A549 (cell line): Measurements from ENCODE around the gene MED13L. TPM values are rescaled to one million over a fixed set of nuclear protein-coding genes. Genes with fewer than 3 reads are reported as not detected.

Experiments
- ATAC-seq, 2 experiments: fragments of 200-7000 bp in 1 of 2; fragments of >200 bp in 1 of 2; cut with Nextera tagmentation in 1 of 2; cut with Tn5 transposase in 1 of 2; 3 replicates each; pipeline versions ENCODE4 v1.8.0 to v1.9.1; 2018 to 2020; ENCODE audit warnings: mild to moderate bottlenecking in 1 of 2, moderate library complexity in 1 of 2
- CTCF ChIA-PET: fragments of 300-600 bp; sonication (Branson Sonifier 250); formaldehyde crosslinking; extraction: SDS; loops from one replicate; lab custom pipeline; 2021; ENCODE audit warnings: antibody characterized with exemption, inconsistent platforms; lab: Yijun Ruan, JAX
- POLR2A ChIA-PET: fragments of 350-600 bp; formaldehyde crosslinking; extraction: SDS; loops from one replicate; lab custom pipeline; 2021; ENCODE audit warnings: antibody characterized with exemption, inconsistent platforms; lab: Yijun Ruan, JAX
- DNase-seq, 2 experiments: peaks; one replicate each; pipeline versions ENCODE4 v3.0.0 to v3.0.0-alpha.2; 2011 to 2016; ENCODE audit warnings: low read depth in 1 of 2, low spot score in 1 of 2
- FAIRE-seq: peaks from 2 replicates; lab custom pipeline; 2011; peaks lifted over from hg19 to GRCh38; lab: Jason Lieb, UNC
- H3K27ac ChIP-seq, 2 experiments: fragments of >200 bp; sonication (Bioruptor Twin); formaldehyde crosslinking; 3 replicates each; pipeline ENCODE4 v1.5.1; 2016 to 2017
- H3K4me1 ChIP-seq: fragments of >200 bp; sonication (Bioruptor Twin); formaldehyde crosslinking; 3 replicates; pipeline ENCODE4 v1.6.1; 2016
- H3K4me2 ChIP-seq: fragments of >200 bp; sonication (Bioruptor Twin); formaldehyde crosslinking; 3 replicates; pipeline ENCODE4 v1.6.1; 2016
- H3K4me3 ChIP-seq: fragments of >200 bp; sonication (Bioruptor Twin); formaldehyde crosslinking; 3 replicates; pipeline ENCODE4 v1.5.1; 2016
- H3K9me3 ChIP-seq: fragments of >200 bp; sonication (Bioruptor Twin); formaldehyde crosslinking; 3 replicates; pipeline ENCODE4 v1.6.1; 2016
- BHLHE40 ChIP-seq: IDR thresholded peaks from 2 replicates; pipeline ENCODE4 v1.6.1; 2012; ENCODE audit warnings: low read depth, low read length, inconsistent platforms
- CHD2 ChIP-seq: fragments of 150-350 bp; IDR thresholded peaks from 2 replicates; pipeline ENCODE4 v1.6.1; 2014; ENCODE audit warnings: low read length; ENCODE audit not compliant: partially characterized antibody
- EHF ChIP-seq: fragments of 250-450 bp; sonication (Bioruptor Pico); IDR thresholded peaks from 2 replicates; pipeline ENCODE4 v1.5.0; 2020; ENCODE audit warnings: mild to moderate bottlenecking
- EHMT2 ChIP-seq: fragments of 200-600 bp; sonication (generic); IDR thresholded peaks from 2 replicates; pipeline ENCODE4 v1.6.1; 2016; ENCODE audit warnings: antibody characterized with exemption, low read depth, mild to moderate bottlenecking, moderate library complexity
- ESRRA ChIP-seq: fragments of 150-350 bp; IDR thresholded peaks from 2 replicates; pipeline ENCODE4 v1.6.1; 2014; ENCODE audit warnings: mild to moderate bottlenecking, low read length, borderline replicate concordance
- FOSL2 ChIP-seq, 2 experiments: fragments of 450-650 bp in 1 of 2; fragments of >200 bp in 1 of 2; sonication (Bioruptor Twin) in 1 of 2; formaldehyde crosslinking; IDR thresholded peaks; 2 replicates each; pipeline versions ENCODE4 v1.5.0 to v1.6.1; 2016 to 2020; ENCODE audit warnings: mild to moderate bottlenecking in 1 of 2, moderate library complexity in 1 of 2
- HDAC2 ChIP-seq: fragments of 200-600 bp; sonication (generic); IDR thresholded peaks from 2 replicates; pipeline ENCODE4 v1.6.1; 2016
- HOXA7 ChIP-seq: fragments of 250-450 bp; sonication (Bioruptor Pico); IDR thresholded peaks from 2 replicates; pipeline ENCODE4 v1.5.0; 2020; ENCODE audit warnings: mild to moderate bottlenecking, moderate library complexity
- HOXB13 ChIP-seq: fragments of 250-450 bp; sonication (Bioruptor Pico); IDR thresholded peaks from 2 replicates; pipeline ENCODE4 v1.5.0; 2020; ENCODE audit warnings: low read depth, mild to moderate bottlenecking, moderate library complexity
- KDM1A ChIP-seq: fragments of 200-600 bp; sonication (generic); IDR thresholded peaks from 2 replicates; pipeline ENCODE4 v1.6.1; 2016; ENCODE audit warnings: low read depth, mild to moderate bottlenecking
- KDM5A ChIP-seq: fragments of 200-600 bp; sonication (generic); IDR thresholded peaks from 2 replicates; pipeline ENCODE4 v1.6.1; 2016; ENCODE audit warnings: antibody characterized with exemption, mild to moderate bottlenecking
- MYC ChIP-seq: IDR thresholded peaks from 2 replicates; pipeline ENCODE4 v1.6.1; 2012; ENCODE audit warnings: mild to moderate bottlenecking, inconsistent platforms, low read length, improper control_type of control experiment, borderline replicate concordance
- NPAS2 ChIP-seq: fragments of 250-450 bp; sonication (Bioruptor Pico); IDR thresholded peaks from 2 replicates; pipeline ENCODE4 v1.8.0; 2022; ENCODE audit warnings: mild to moderate bottlenecking, moderate library complexity, borderline replicate concordance
- NR3C1 ChIP-seq: fragments of >200 bp; sonication (Bioruptor Twin); formaldehyde crosslinking; IDR thresholded peaks from 3 replicates; pipeline ENCODE4 v1.6.1; 2017
- POLR2AphosphoS2 ChIP-seq: conservative IDR thresholded peaks from 2 replicates; pipeline ENCODE4 v1.6.1; 2012; ENCODE audit warnings: low read length, improper control_type of control experiment, inconsistent platforms
- RARB ChIP-seq: fragments of 250-450 bp; sonication (Bioruptor Pico); IDR thresholded peaks from 2 replicates; pipeline ENCODE4 v1.8.0; 2021; ENCODE audit warnings: mild to moderate bottlenecking, moderate library complexity
- RFX5 ChIP-seq: fragments of 450-650 bp; IDR thresholded peaks from 2 replicates; pipeline ENCODE4 v1.7.1; 2014; ENCODE audit warnings: antibody characterized with exemption, mild to moderate bottlenecking, moderate library complexity
- RNF2 ChIP-seq: fragments of 200-600 bp; sonication (generic); IDR thresholded peaks from 2 replicates; pipeline ENCODE4 v1.6.1; 2016; ENCODE audit warnings: low read depth, mild to moderate bottlenecking, antibody characterized with exemption, moderate library complexity, borderline replicate concordance
- SREBF2 ChIP-seq: fragments of 450-650 bp; IDR thresholded peaks from 2 replicates; pipeline ENCODE4 v1.6.1; 2014; ENCODE audit warnings: mild to moderate bottlenecking, moderate library complexity
- ZC3H11A ChIP-seq: fragments of 450-650 bp; IDR thresholded peaks from 2 replicates; pipeline ENCODE4 v1.6.1; 2014; ENCODE audit warnings: antibody characterized with exemption, mild to moderate bottlenecking
- WGBS: methylation state at CpG from one replicate; pipeline ENCODE4 v1.1.6; 2017; ENCODE audit errors: missing lambda C conversion rate; 5-methylcytosine and 5-hydroxymethylcytosine counted together
- polyA plus RNA-seq, 4 experiments: library from polyadenylated mRNA; depleted of rRNA in 3 of 4; stranded (reverse); fragments of >200 nt; fragmentation: RNase III in 1 of 4; extraction: RNeasy Plus Mini Kit Qiagen cat#74134 plus additional on column Dnase treatment in 1 of 4; gene quantifications; 2 replicates in 3 of 4; 3 replicates in 1 of 4; pipeline ENCODE4 v1.2.3, GENCODE V29; 2011 to 2017
- TF ChIP-seq, protein P1 (sequence below): fragments of 250-450 bp; sonication (Bioruptor Pico); IDR thresholded peaks from 2 replicates; pipeline ENCODE4 v1.5.0; 2020; ENCODE audit warnings: low read depth, mild to moderate bottlenecking, moderate library complexity
- TF ChIP-seq, protein P2 (sequence below): fragments of >200 bp; sonication (Bioruptor Twin); formaldehyde crosslinking; IDR thresholded peaks from 3 replicates; pipeline ENCODE4 v1.6.1; 2016
- TF ChIP-seq, protein P3 (sequence below): fragments of 200-600 bp; sonication (generic); IDR thresholded peaks from 2 replicates; pipeline ENCODE4 v1.6.1; 2016; ENCODE audit warnings: antibody characterized with exemption, mild to moderate bottlenecking, moderate library complexity
- TF ChIP-seq, protein P4 (sequence below): fragments of 250-450 bp; sonication (Bioruptor Pico); IDR thresholded peaks from 2 replicates; pipeline ENCODE4 v1.5.0; 2021; ENCODE audit warnings: mild to moderate bottlenecking, moderate library complexity, borderline replicate concordance

Gene MED13L
- polyA plus RNA-seq, 2 of the 4 experiments (the other 2 are of a cell fraction): 23.2 to 134 TPM

DNA sequence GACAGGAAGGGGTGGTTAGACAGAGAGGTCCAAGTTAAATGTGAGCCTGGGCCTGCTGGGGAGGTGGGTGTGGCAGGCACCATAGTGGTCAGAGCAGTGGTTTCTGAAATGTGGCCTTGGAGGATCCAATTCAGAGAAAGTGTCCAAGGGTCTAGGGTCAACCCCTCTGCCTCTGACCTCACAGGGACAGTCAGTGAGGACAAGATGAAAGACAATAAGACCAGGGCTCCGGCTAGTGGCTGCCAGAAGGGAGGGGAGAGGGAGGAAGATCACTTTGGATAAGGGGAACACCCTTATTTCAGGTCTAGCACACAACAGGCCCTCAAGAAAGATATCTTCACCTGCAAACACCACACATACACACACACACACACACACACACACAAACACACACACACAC is 335.1 kb downstream of the MED13L start:
- ChIA-PET POLR2A (no interaction called here), CTCF (interaction anchor here (0.6 to 1.5 kb wide), 2 partner anchors 1279 to 1286 kb away, joined by 3 to 4 read pairs; no protein-coding TSS in a partner anchor)
- no peak for FAIRE-seq
- WGBS: 76% methylated on average over 1 of the region's 1 CpG
- TF ChIP-seq KDM1A (no peak), HDAC2 (no peak), KDM5A (no peak), RFX5 (no peak), SREBF2 (no peak), ZC3H11A (no peak), MYC (no peak)
- TF ChIP-seq, protein P1, sequence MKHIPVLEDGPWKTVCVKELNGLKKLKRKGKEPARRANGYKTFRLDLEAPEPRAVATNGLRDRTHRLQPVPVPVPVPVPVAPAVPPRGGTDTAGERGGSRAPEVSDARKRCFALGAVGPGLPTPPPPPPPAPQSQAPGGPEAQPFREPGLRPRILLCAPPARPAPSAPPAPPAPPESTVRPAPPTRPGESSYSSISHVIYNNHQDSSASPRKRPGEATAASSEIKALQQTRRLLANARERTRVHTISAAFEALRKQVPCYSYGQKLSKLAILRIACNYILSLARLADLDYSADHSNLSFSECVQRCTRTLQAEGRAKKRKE (CRISPR knock-in tag): no peak
- TF ChIP-seq, protein P2, sequence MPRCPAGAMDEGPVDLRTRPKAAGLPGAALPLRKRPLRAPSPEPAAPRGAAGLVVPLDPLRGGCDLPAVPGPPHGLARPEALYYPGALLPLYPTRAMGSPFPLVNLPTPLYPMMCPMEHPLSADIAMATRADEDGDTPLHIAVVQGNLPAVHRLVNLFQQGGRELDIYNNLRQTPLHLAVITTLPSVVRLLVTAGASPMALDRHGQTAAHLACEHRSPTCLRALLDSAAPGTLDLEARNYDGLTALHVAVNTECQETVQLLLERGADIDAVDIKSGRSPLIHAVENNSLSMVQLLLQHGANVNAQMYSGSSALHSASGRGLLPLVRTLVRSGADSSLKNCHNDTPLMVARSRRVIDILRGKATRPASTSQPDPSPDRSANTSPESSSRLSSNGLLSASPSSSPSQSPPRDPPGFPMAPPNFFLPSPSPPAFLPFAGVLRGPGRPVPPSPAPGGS: no peak
- H3K4me2 ChIP-seq: no peak overlapping the region
- no peaks in the 10 kb centered on the region for H3K4me1 ChIP-seq
- peaks cover 18% of the 10 kb centered on the region for H3K9me3 ChIP-seq
- no peak overlapping the region for H3K27ac ChIP-seq
- ATAC-seq: no peak; a peak in 1 of 6 replicates
- H3K4me3 ChIP-seq: no peak overlapping the region
- DNase-seq: no peak

DNA sequence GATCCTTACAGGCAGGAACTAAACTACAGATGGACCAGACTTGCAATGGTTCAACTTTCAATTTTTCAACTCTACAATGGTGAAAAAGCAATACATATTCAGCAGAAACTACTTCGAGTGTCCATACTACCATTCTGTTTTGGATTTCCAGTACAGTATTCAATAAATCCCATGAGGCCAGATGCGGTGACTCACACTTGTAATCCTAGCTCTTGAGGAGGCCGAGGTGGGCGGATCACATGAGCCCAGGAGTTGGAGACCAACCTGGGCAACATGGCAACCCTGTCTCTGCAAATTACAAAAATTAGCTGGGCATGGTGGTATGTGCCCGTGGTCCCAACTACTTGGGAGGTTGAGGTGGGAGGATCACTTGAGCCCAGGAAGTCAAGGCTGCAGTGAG is 336.1 kb downstream of the MED13L start:
- no peak for FAIRE-seq
- Histone ChIP-seq H3K4me2 (no peak overlapping the region), H3K4me3 (no peak overlapping the region), H3K9me3 (peaks cover 18% of the 10 kb centered on the region), H3K27ac (no peak overlapping the region), H3K4me1 (no peaks in the 10 kb centered on the region)
- WGBS: 52% methylated on average over 5 of the region's 5 CpGs
- ChIA-PET CTCF (interaction anchor here (1.0 kb wide), 1 partner anchor 16 kb away, joined by 3 read pairs; no protein-coding TSS in a partner anchor), POLR2A (no interaction called here)
- no peak for TF ChIP-seq FOSL2 (IDR thresholded peaks at IDR 0.05)
- 0 out of 2 replicates have a peak, but pooled peaks have one; percentile 7 for TF ChIP-seq FOSL2 (CRISPR knock-in tag; IDR thresholded peaks at IDR 0.05)
- TF ChIP-seq RARB (CRISPR knock-in tag): no peak
- ATAC-seq: no peak
- no peak for DNase-seq

DNA sequence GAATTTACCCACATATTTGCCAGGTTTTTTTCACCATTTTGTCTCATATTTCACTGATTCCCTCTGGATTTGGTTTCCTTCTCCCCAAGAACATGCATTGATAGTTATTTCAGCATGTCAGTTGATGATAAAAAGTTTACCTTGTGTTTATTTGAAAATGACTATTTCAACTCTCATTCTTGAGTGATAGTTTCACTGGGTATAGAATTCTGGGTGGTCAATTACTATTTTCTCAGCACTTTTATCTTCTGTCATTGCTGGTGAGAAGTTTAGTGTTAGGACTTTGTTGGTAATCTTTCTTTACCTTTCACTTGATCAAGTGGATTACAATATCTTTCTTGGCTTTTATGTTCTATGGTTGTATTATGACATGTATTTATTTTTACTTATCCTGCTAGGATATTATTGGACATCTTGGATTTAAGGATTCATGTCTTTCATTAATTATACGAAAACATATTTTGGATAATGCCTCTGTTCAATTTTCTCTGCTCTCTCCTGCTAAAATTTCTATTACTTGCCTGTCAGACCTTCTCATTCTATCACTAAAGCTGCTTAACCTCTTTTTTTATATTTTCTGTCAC is 338.6 kb downstream of the MED13L start:
- H3K4me1 ChIP-seq: no peaks in the 10 kb centered on the region
- TF ChIP-seq EHMT2 (no peak), BHLHE40 (no peak), KDM1A (no peak), NPAS2 (no peak), HDAC2 (no peak), MYC (no peak), HOXA7 (CRISPR knock-in tag) (no peak), NR3C1 (no peak), HOXB13 (CRISPR knock-in tag) (no peak), ESRRA (no peak), CHD2 (no peak), POLR2AphosphoS2 (no peak), EHF (no peak), RNF2 (no peak)
- TF ChIP-seq, protein P3, sequence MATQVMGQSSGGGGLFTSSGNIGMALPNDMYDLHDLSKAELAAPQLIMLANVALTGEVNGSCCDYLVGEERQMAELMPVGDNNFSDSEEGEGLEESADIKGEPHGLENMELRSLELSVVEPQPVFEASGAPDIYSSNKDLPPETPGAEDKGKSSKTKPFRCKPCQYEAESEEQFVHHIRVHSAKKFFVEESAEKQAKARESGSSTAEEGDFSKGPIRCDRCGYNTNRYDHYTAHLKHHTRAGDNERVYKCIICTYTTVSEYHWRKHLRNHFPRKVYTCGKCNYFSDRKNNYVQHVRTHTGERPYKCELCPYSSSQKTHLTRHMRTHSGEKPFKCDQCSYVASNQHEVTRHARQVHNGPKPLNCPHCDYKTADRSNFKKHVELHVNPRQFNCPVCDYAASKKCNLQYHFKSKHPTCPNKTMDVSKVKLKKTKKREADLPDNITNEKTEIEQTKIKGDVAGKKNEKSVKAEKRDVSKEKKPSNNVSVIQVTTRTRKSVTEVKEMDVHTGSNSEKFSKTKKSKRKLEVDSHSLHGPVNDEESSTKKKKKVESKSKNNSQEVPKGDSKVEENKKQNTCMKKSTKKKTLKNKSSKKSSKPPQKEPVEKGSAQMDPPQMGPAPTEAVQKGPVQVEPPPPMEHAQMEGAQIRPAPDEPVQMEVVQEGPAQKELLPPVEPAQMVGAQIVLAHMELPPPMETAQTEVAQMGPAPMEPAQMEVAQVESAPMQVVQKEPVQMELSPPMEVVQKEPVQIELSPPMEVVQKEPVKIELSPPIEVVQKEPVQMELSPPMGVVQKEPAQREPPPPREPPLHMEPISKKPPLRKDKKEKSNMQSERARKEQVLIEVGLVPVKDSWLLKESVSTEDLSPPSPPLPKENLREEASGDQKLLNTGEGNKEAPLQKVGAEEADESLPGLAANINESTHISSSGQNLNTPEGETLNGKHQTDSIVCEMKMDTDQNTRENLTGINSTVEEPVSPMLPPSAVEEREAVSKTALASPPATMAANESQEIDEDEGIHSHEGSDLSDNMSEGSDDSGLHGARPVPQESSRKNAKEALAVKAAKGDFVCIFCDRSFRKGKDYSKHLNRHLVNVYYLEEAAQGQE: no peak
- TF ChIP-seq, protein P4, sequence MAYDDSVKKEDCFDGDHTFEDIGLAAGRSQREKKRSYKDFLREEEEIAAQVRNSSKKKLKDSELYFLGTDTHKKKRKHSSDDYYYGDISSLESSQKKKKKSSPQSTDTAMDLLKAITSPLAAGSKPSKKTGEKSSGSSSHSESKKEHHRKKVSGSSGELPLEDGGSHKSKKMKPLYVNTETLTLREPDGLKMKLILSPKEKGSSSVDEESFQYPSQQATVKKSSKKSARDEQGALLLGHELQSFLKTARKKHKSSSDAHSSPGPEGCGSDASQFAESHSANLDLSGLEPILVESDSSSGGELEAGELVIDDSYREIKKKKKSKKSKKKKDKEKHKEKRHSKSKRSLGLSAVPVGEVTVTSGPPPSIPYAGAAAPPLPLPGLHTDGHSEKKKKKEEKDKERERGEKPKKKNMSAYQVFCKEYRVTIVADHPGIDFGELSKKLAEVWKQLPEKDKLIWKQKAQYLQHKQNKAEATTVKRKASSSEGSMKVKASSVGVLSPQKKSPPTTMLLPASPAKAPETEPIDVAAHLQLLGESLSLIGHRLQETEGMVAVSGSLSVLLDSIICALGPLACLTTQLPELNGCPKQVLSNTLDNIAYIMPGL (CRISPR knock-in tag): no peak
- peaks cover 18% of the 10 kb centered on the region for H3K9me3 ChIP-seq
- POLR2A ChIA-PET: no interaction called here
- no peak overlapping the region for H3K4me2 ChIP-seq
- no peak for DNase-seq
- WGBS: 16% methylated on average over 1 of the region's 1 CpG
- no peak for FAIRE-seq
- CTCF ChIA-PET: no interaction called here
- H3K4me3 ChIP-seq: no peak overlapping the region
- no peak overlapping the region for H3K27ac ChIP-seq
- no peak for ATAC-seq
